K562 (cell line): Measurements from ENCODE around the gene PACSIN1. TPM values are rescaled to one million over a fixed set of nuclear protein-coding genes. Genes with fewer than 3 reads are reported as not detected.
A peak's percentile ranks its signal among the peaks of the same experiment; 100 is the strongest.

Experiments used
- ATAC-seq: fragments of 200-7000 bp; cut with Tn5 transposase; 3 replicates; pipeline ENCODE4 v1.9.1; 2020; ENCODE audit warnings: moderate library complexity
- BruUV-seq: library from RNA; stranded (reverse); fragments of 400-500 nt; replicated peaks from 2 replicates; lab custom pipeline; 2021; lab: Mats Ljungman, UMichigan
- CTCF ChIA-PET: fragments of 300-600 bp; formaldehyde crosslinking; extraction: SDS; loops from one replicate; lab custom pipeline; 2021; ENCODE audit warnings: low intra/inter-chr PET ratio; lab: Yijun Ruan, JAX
- POLR2A ChIA-PET: fragments of 300-600, 350-650 bp; sonication (Branson Sonifier 250); formaldehyde crosslinking; extraction: SDS; loops from one replicate; lab custom pipeline; 2021; ENCODE audit warnings: antibody characterized with exemption, inconsistent platforms; lab: Yijun Ruan, JAX
- DNase-seq, 4 experiments: peaks; one replicate each; pipeline versions ENCODE4 v3.0.0 to v3.0.0-alpha.2; 2011 to 2018; ENCODE audit warnings: low spot score in 3 of 4, mixed read lengths in 3 of 4; ENCODE audit errors: extremely low read depth in 1 of 4
- FAIRE-seq: peaks from 2 replicates; lab custom pipeline; 2011; peaks lifted over from hg19 to GRCh38; lab: Jason Lieb, UNC
- H2AFZ ChIP-seq: 2 replicates; pipeline ENCODE4 v1.6.0; 2011; ENCODE audit warnings: low read depth, low read length, control low read depth, inconsistent platforms
- H3K27ac ChIP-seq: fragments of 200-600 bp; 3 replicates; pipeline ENCODE4 v1.8.0; 2011; ENCODE audit warnings: low read depth, mild to moderate bottlenecking, control low read depth, inconsistent platforms, low read length, moderate library complexity, mixed read lengths; ENCODE audit errors: extremely low read depth
- H3K27me3 ChIP-seq, 2 experiments: fragments of 300-600 bp in 1 of 2; 2 replicates in 1 of 2; 3 replicates in 1 of 2; pipeline versions ENCODE4 v1.6.0 to v1.8.0; 2011; ENCODE audit warnings: inconsistent platforms in 2 of 2, low read length in 2 of 2, mild to moderate bottlenecking in 1 of 2, mixed read lengths in 1 of 2, moderate library complexity in 1 of 2; ENCODE audit not compliant: control insufficient read depth in 2 of 2, insufficient read depth in 2 of 2
- H3K36me3 ChIP-seq: fragments of 300-600 bp; 3 replicates; pipeline ENCODE4 v1.8.0; 2011; ENCODE audit warnings: mild to moderate bottlenecking, low read length, inconsistent platforms; ENCODE audit not compliant: control insufficient read depth, insufficient read depth
- H3K4me1 ChIP-seq, 2 experiments: fragments of 200-600 bp in 1 of 2; replicated peaks in 1 of 2; 2 replicates in 1 of 2; 3 replicates in 1 of 2; pipeline versions ENCODE4 v1.5.1 to v1.8.0; 2011; ENCODE audit warnings: inconsistent platforms in 2 of 2, low read length in 2 of 2, mild to moderate bottlenecking in 1 of 2, mixed read lengths in 1 of 2, moderate library complexity in 1 of 2; ENCODE audit not compliant: control insufficient read depth in 2 of 2, insufficient read depth in 2 of 2
- H3K4me2 ChIP-seq: 2 replicates; pipeline ENCODE4 v1.6.1; 2011; ENCODE audit warnings: low read length, control low read depth, inconsistent platforms, mixed read lengths; ENCODE audit not compliant: insufficient read depth
- H3K4me3 ChIP-seq: fragments of 200-600 bp; sonication (generic), shearing (Covaris generic); 2 replicates; pipeline ENCODE4 v1.5.1; 2016; ENCODE audit warnings: control low read depth, inconsistent platforms
- H3K79me2 ChIP-seq: fragments of 200-600 bp; 3 replicates; pipeline ENCODE4 v1.8.0; 2011; ENCODE audit warnings: low read length, inconsistent platforms; ENCODE audit not compliant: control insufficient read depth, insufficient read depth
- H3K9ac ChIP-seq, 2 experiments: 2 replicates each; pipeline versions ENCODE4 v1.6.0 to v1.6.1; 2011; ENCODE audit warnings: low read depth in 2 of 2, low read length in 2 of 2, control low read depth in 1 of 2, inconsistent platforms in 1 of 2, mild to moderate bottlenecking in 1 of 2, mixed read lengths in 1 of 2; ENCODE audit not compliant: insufficient read depth in 1 of 2
- H3K9me1 ChIP-seq: one replicate; pipeline ENCODE4 v1.6.0; 2011; ENCODE audit warnings: inconsistent platforms, mild to moderate bottlenecking, low read length, moderate library complexity; ENCODE audit not compliant: control insufficient read depth, insufficient read depth
- H3K9me3 ChIP-seq: replicated peaks from 2 replicates; pipeline ENCODE4 v1.5.1; 2011; ENCODE audit warnings: low read depth, low read length, inconsistent platforms; ENCODE audit not compliant: control insufficient read depth, insufficient read depth
- H4K20me1 ChIP-seq: replicated peaks from 2 replicates; pipeline ENCODE4 v1.6.1; 2011; ENCODE audit warnings: low read length, inconsistent platforms, mixed read lengths; ENCODE audit not compliant: control insufficient read depth, insufficient read depth
- ATF6 ChIP-seq: sonication (generic); formaldehyde crosslinking; IDR thresholded peaks from 2 replicates; pipeline ENCODE4 v1.4.0; 2020; ENCODE audit warnings: mild to moderate bottlenecking, missing genetic modification reagents
- BCOR ChIP-seq: fragments of 450-650 bp; IDR thresholded peaks from 2 replicates; pipeline ENCODE4 v1.6.1; 2016
- FOXA1 ChIP-seq: fragments of 450-650 bp; IDR thresholded peaks from 2 replicates; pipeline ENCODE4 v1.6.1; 2016; ENCODE audit warnings: mild to moderate bottlenecking, borderline replicate concordance
- LARP7 ChIP-seq: fragments of 450-650 bp; IDR thresholded peaks from 2 replicates; pipeline ENCODE4 v1.6.1; 2016
- SIN3B ChIP-seq: fragments of 450-650 bp; IDR thresholded peaks from 2 replicates; pipeline ENCODE4 v1.6.1; 2017; ENCODE audit warnings: low read depth, mild to moderate bottlenecking, moderate library complexity
- STAT6 ChIP-seq: sonication (generic); formaldehyde crosslinking; IDR thresholded peaks from 2 replicates; pipeline ENCODE4 v1.8.1; 2023; ENCODE audit warnings: mild to moderate bottlenecking, missing genetic modification reagents
- ZBTB40 ChIP-seq, 2 experiments: fragments of 450-650 bp in 1 of 2; sonication (generic) in 1 of 2; formaldehyde crosslinking in 1 of 2; IDR thresholded peaks; 2 replicates each; pipeline versions ENCODE4 v1.7.1 to v1.9.0; 2016 to 2022; ENCODE audit warnings: inconsistent platforms in 1 of 2, mild to moderate bottlenecking in 1 of 2, missing genetic modification reagents in 1 of 2
- ZBTB7A ChIP-seq: IDR thresholded peaks from 2 replicates; pipeline ENCODE4 v1.6.1; 2011; ENCODE audit warnings: low read depth, mild to moderate bottlenecking, low read length, moderate library complexity, borderline replicate concordance; ENCODE audit not compliant: control insufficient read depth
- ZNF239 ChIP-seq: fragments of 250-450 bp; sonication (Bioruptor Pico); IDR thresholded peaks from 2 replicates; pipeline ENCODE4 v1.4.0; 2020; ENCODE audit warnings: mild to moderate bottlenecking
- WGBS: fragments of 100-300 bp; shearing (Covaris generic); methylation state at CpG from one replicate; pipeline ENCODE4 v1.1.6; 2016; ENCODE audit warnings: low coverage, mixed read lengths; ENCODE audit not compliant: insufficient coverage; ENCODE audit errors: missing lambda C conversion rate; 5-methylcytosine and 5-hydroxymethylcytosine counted together
- in situ Hi-C: fragments of 300-500 bp; cut with MboI; formaldehyde crosslinking; loops from 4 replicates; pipeline ENCODE4 v1.15.0; 2018; ENCODE audit warnings: inconsistent platforms, mixed read lengths
- intact Hi-C: fragments of 100-400 bp; cut with micrococcal nuclease; formaldehyde crosslinking; loops from 2 replicates; pipeline ENCODE4 v1.14.2; 2022
- polyA plus RNA-seq, 8 experiments: library from polyadenylated mRNA; depleted of rRNA in 4 of 8; stranded (reverse) in 5 of 8; unstranded in 3 of 8; fragments of >200 nt; fragmentation: Nextera tagmentation in 2 of 8; fragmentation: Illumina TruSeq in 1 of 8; extraction: Ambion mirVana in 2 of 8; extraction: Trizol in 1 of 8; gene quantifications; 2 replicates each; pipeline versions ENCODE4 v1.2.1 to v1.2.3, GENCODE V29; 2011 to 2014; ENCODE audit warnings: inconsistent platforms in 1 of 8, missing spikeins in 1 of 8
- total RNA-seq, 7 experiments: library from RNA; depleted of rRNA in 6 of 7; stranded (reverse); fragments of >200 nt in 6 of 7; fragmentation: Illumina TruSeq in 2 of 7; extraction: Trizol in 2 of 7; gene quantifications; 2 replicates each; pipeline versions ENCODE4 v1.2.1 to v1.2.3, GENCODE V29; 2011 to 2021; ENCODE audit warnings: low replicate concordance in 1 of 7

Gene PACSIN1
- total and polyA plus RNA-seq, 9 of the 15 experiments (the other 6 are each of a cell fraction or from before 2014, with no cell fraction given): 0.01 to 1.7 (median 0.45) TPM

GRCh38 chr6:34451192-34451591, 14.7 kb upstream of the PACSIN1 start:
- Histone ChIP-seq H3K9me3 (no peaks in the 10 kb centered on the region), H3K27ac (no peak overlapping the region), H3K36me3 (no peaks in the 10 kb centered on the region), H3K4me2 (no peak overlapping the region), H2AFZ (no peak overlapping the region), H3K79me2 (no peaks in the 10 kb centered on the region), H3K27me3 (no peaks in the 10 kb centered on the region), H3K4me3 (no peak overlapping the region), H3K9ac (no peak overlapping the region), H3K9me1 (no peaks in the 10 kb centered on the region), H3K4me1 (peaks cover 4 to 5% of the 10 kb centered on the region in 2 experiments; a peak in 3 of 5 replicates), H4K20me1 (no peaks in the 10 kb centered on the region)
- BruUV-seq: no TSS peak
- FAIRE-seq (no peak), DNase-seq (no peak), ATAC-seq (no peak)
- POLR2A ChIA-PET: no interaction called here
- in situ Hi-C loops (loop anchor here (25.0 kb wide), 1 partner anchor 686 kb away; the partner anchor contains the start of gene TCP11), intact Hi-C loops (no loop called here)
- CTCF ChIA-PET: no interaction called here
- WGBS: 28% methylated on average over 1 of the region's 1 CpG
- TF ChIP-seq LARP7 (no peak), BCOR (peak; percentile 68; the same call in 1 of the 2 replicates), ZBTB40 (IDR thresholded peaks at IDR 0.05) (no peak), ZBTB40 (CRISPR knock-in tag; IDR thresholded peaks at IDR 0.05) (no peak), STAT6 (CRISPR knock-in tag) (no peak), ATF6 (no peak), ZBTB7A (no peak), FOXA1 (no peak), SIN3B (no peak), ZNF239 (no peak)
